Esophagus squamous epithelium (tissue), 4 donors: Measurements from ENCODE around the gene CHPF2.

Experiments
- CTCF ChIP-seq, 6 experiments: fragments of 450-650 bp in 4 of 6; fragments of 200-600 bp in 2 of 6; sonication (generic) in 2 of 6; IDR thresholded peaks; one replicate each; pipeline ENCODE4 v1.5.1; 2016 to 2019; ENCODE audit warnings: antibody characterized with exemption in 6 of 6, mild to moderate bottlenecking in 4 of 6, moderate library complexity in 4 of 6
- POLR2A ChIP-seq, 4 donors: fragments of 450-650 bp; IDR thresholded peaks; one replicate each; pipeline ENCODE4 v1.6.1; 2017; ENCODE audit warnings: antibody characterized with exemption in 4 of 4, mild to moderate bottlenecking in 4 of 4, moderate library complexity in 3 of 4

GRCh38 chr7:151225948-151226510 lies 6.3 kb upstream of the CHPF2 start:
- TF ChIP-seq CTCF (IDR thresholded peaks at IDR 0.05): no peak
- no peak for TF ChIP-seq POLR2A (IDR thresholded peaks at IDR 0.05)
